Mesothelial cell of epicardium (in vitro differentiated cells): Measurements from ENCODE around the gene C1orf216. TPM values are rescaled to one million over a fixed set of nuclear protein-coding genes. Genes with fewer than 3 reads are reported as not detected.

Source experiments
- DNase-seq, 2 experiments: peaks; one replicate each; pipeline ENCODE4 v3.0.0; 2021; ENCODE audit warnings: low spot score in 2 of 2; ENCODE audit not compliant: unreplicated experiment in 2 of 2
- H3K27ac Mint-ChIP-seq: 2 replicates; pipeline ENCODE4 v1.8.0; 2021; ENCODE audit warnings: mixed read lengths
- H3K27me3 Mint-ChIP-seq: 2 replicates; pipeline ENCODE4 v1.8.0; 2021; ENCODE audit warnings: low read depth, mixed read lengths
- H3K36me3 Mint-ChIP-seq: 2 replicates; pipeline ENCODE4 v1.8.0; 2021; ENCODE audit warnings: mixed read lengths
- H3K4me1 Mint-ChIP-seq: 2 replicates; pipeline ENCODE4 v1.8.0; 2021; ENCODE audit warnings: mixed read lengths
- H3K4me3 Mint-ChIP-seq: 2 replicates; pipeline ENCODE4 v1.8.0; 2021; ENCODE audit warnings: mild to moderate bottlenecking, moderate library complexity, mixed read lengths
- H3K9me3 Mint-ChIP-seq: 2 replicates; pipeline ENCODE4 v1.8.0; 2021; ENCODE audit warnings: mixed read lengths
- total RNA-seq: library from RNA; stranded (reverse); gene quantifications from 3 replicates; pipeline ENCODE4 v1.2.1, GENCODE V29; 2021
- TF ChIP-seq, protein P1 (sequence below): fragments of 200-600 bp; sonication (generic); IDR thresholded peaks from one replicate; pipeline ENCODE4 v1.5.0; 2021; ENCODE audit warnings: antibody characterized with exemption; ENCODE audit not compliant: unreplicated experiment

Gene C1orf216, protein sequence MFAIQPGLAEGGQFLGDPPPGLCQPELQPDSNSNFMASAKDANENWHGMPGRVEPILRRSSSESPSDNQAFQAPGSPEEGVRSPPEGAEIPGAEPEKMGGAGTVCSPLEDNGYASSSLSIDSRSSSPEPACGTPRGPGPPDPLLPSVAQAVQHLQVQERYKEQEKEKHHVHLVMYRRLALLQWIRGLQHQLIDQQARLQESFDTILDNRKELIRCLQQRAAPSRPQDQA
- total RNA-seq, result 10.7 to 11.9 TPM (median 11.2 TPM) in 3 replicates

DNA sequence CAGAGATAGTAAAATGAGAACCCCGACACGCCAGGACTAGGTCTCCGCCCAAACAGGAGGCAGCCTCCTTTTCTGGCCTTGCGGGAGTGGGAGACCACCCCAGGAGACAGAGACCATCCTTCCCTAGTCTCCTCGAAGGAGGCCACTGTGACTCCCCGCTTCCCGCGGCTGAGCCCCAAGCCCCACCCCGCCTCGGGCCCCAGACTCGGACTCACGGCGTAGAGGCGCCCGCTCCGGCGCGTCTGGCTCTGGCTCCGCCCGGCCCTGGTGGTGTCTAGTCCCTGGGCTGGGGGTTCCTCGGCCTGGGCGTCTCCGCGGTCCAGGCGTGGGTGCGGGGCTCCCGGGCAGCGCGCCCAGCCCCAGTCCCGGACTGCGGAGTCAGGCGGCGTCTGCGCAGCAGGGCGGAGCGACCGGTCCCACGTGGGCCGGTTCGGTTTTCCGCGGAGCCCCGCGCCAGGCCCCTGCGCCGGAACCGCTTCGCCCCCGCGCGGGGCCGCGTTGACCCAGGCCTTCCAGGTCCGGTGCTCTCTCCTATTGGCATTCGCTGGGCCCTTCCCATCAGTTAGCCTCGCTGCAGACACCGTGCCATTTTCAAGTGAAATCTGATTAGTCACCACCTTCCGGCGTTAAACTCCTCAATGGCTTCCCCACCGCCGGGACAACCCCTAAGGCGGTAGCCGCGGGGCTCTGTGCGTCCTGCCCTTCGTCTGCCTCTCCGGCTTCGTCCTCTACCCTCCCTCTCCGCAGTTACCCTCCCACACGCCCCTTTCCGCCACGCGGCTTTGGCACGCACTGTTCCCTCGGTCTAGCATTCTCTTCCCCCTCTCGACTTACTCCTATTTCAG, at the start of gene C1orf216:
TSS of gene C1orf216 (minus strand) at position 393 of the 845 bp plus-strand sequence. CDS start 2,563 bp downstream, outside the sequence.
- TF ChIP-seq, protein P1, sequence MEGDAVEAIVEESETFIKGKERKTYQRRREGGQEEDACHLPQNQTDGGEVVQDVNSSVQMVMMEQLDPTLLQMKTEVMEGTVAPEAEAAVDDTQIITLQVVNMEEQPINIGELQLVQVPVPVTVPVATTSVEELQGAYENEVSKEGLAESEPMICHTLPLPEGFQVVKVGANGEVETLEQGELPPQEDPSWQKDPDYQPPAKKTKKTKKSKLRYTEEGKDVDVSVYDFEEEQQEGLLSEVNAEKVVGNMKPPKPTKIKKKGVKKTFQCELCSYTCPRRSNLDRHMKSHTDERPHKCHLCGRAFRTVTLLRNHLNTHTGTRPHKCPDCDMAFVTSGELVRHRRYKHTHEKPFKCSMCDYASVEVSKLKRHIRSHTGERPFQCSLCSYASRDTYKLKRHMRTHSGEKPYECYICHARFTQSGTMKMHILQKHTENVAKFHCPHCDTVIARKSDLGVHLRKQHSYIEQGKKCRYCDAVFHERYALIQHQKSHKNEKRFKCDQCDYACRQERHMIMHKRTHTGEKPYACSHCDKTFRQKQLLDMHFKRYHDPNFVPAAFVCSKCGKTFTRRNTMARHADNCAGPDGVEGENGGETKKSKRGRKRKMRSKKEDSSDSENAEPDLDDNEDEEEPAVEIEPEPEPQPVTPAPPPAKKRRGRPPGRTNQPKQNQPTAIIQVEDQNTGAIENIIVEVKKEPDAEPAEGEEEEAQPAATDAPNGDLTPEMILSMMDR, result no peak
- Mint-ChIP-seq H3K9me3 (no peaks in the 10 kb centered on the region), H3K27ac (peak within 1 kb of the TSS; percentile 75), H3K4me1 (peaks cover 19% of the 10 kb centered on the region), H3K27me3 (no peaks in the 10 kb centered on the region), H3K4me3 (peak within 1 kb of the TSS; percentile 69), H3K36me3 (peaks cover 1% of the 10 kb centered on the region)
- DNase-seq, result peak; percentile 41 to 72

DNA sequence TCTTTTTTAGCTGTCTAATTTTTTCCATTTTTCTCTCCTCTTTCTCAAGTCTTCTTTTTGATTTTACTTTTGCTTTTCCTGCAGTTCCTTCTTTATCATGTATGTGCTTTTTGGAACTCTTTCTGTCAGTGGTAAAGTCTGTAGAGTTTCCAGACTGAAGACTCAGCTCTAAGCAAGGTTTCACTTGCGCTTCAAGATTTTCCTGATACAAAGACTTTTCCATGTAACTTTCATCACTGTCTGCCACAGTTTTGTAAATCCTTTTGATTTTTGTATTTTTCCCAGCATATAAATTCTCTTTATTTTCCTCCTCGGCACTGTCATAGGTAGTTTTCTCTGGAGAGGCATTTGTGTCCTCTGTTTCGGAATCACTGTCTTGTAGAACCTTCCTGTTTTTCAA, 45.6 kb upstream of the C1orf216 start:
- no peaks in the 10 kb centered on the region for H3K9me3 Mint-ChIP-seq
- no peaks in the 10 kb centered on the region for H3K27me3 Mint-ChIP-seq
- no peak overlapping the region for H3K4me3 Mint-ChIP-seq
- peaks cover 4% of the 10 kb centered on the region for H3K36me3 Mint-ChIP-seq
- TF ChIP-seq, protein P1, result no peak
- no peak overlapping the region for H3K27ac Mint-ChIP-seq
- DNase-seq, result no peak
- peaks cover 11% of the 10 kb centered on the region for H3K4me1 Mint-ChIP-seq

DNA sequence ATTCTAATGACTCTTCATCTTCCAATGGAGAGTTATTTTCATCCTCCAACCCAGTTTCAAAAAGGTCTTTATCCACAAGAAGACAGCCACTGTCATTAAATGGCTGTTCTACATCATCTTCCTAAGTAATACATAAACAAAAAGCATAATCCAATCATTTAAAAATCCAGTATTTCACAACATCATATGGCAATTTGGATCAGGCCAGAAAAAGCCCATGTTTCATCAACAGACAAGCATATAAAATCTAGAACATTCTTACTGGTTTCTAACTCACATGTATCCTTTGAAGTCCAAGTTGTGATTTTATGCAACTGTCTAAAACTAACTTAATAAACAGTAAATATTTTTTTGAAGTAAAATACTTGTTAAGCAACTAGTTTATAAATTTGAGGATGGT, 44.5 kb upstream of the C1orf216 start:
- DNase-seq, result no peak
- H3K9me3 Mint-ChIP-seq, result no peaks in the 10 kb centered on the region
- H3K36me3 Mint-ChIP-seq, result peaks cover 4% of the 10 kb centered on the region
- peaks cover 10% of the 10 kb centered on the region for H3K4me1 Mint-ChIP-seq
- TF ChIP-seq, protein P1, result no peak
- no peaks in the 10 kb centered on the region for H3K27me3 Mint-ChIP-seq
- no peak overlapping the region for H3K27ac Mint-ChIP-seq
- no peak overlapping the region for H3K4me3 Mint-ChIP-seq

DNA sequence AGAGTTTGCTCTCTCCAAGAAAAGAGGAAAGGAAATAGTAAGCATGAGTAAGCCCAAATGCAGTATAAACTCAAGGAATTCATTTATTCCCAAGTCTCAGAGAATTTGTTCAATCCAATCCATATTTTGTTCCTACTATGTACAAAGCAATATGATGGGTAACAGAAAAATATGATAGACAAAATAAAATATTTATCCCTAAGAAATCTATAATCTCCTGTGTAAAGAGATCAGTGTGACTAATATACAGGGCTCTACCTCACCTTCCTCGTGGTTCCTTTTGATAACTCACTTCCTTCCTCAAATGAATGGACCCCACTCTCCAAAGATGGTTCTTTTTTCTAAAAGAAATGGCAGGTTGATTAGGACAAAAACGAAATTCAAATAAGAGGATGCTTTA, 43.5 kb upstream of the C1orf216 start:
- Mint-ChIP-seq H3K27me3 (no peaks in the 10 kb centered on the region), H3K36me3 (peaks cover 4% of the 10 kb centered on the region)

DNA sequence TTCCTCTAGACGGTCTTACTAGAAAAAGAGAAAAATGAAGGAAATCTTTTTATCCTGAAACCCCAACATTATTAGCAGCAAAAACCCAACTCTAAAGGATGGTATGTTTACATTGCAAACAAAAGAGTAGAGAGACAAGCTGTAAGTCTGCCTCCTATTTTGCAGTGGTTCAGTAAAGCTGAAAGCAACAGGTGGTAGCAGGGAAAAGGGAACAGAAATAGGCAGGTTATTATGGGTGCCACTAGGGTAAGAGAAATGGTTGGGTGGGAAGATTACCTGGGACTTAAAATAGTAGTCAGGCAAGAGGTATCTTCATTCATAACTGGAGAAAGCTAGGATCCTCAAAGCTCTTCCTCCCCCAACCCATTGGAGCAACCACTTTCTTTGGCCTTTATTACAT, 37.4 kb upstream of the C1orf216 start:
- Mint-ChIP-seq H3K9me3 (no peaks in the 10 kb centered on the region), H3K4me3 (no peak overlapping the region), H3K27ac (no peak overlapping the region), H3K27me3 (no peaks in the 10 kb centered on the region), H3K4me1 (peaks cover 10% of the 10 kb centered on the region), H3K36me3 (peaks cover 4% of the 10 kb centered on the region)
- TF ChIP-seq, protein P1, result no peak
- no peak for DNase-seq

More for the DNA sequence above, 43.5 kb upstream of the C1orf216 start:
- DNase-seq, result no peak
- H3K27ac Mint-ChIP-seq, result no peak overlapping the region
- H3K9me3 Mint-ChIP-seq, result no peaks in the 10 kb centered on the region
- TF ChIP-seq, protein P1, result no peak
- peaks cover 10% of the 10 kb centered on the region for H3K4me1 Mint-ChIP-seq
- no peak overlapping the region for H3K4me3 Mint-ChIP-seq
